K562 (cell line): ENCODE data around the gene DNER. TPM values are rescaled to one million over a fixed set of nuclear protein-coding genes. Genes with fewer than 3 reads are reported as not detected.

Experiments
- ATAC-seq: fragments of 200-7000 bp; cut with Tn5 transposase; 3 replicates; pipeline ENCODE4 v1.9.1; 2020; ENCODE audit warnings: moderate library complexity
- BruUV-seq: library from RNA; stranded (reverse); fragments of 400-500 nt; replicated peaks from 2 replicates; lab custom pipeline; 2021; lab: Mats Ljungman, UMichigan
- CTCF ChIA-PET: fragments of 300-600 bp; formaldehyde crosslinking; extraction: SDS; loops from one replicate; lab custom pipeline; 2021; ENCODE audit warnings: low intra/inter-chr PET ratio; lab: Yijun Ruan, JAX
- POLR2A ChIA-PET: fragments of 300-600, 350-650 bp; sonication (Branson Sonifier 250); formaldehyde crosslinking; extraction: SDS; loops from one replicate; lab custom pipeline; 2021; ENCODE audit warnings: antibody characterized with exemption, inconsistent platforms; lab: Yijun Ruan, JAX
- DNase-seq, 4 experiments: peaks; one replicate each; pipeline versions ENCODE4 v3.0.0 to v3.0.0-alpha.2; 2011 to 2018; ENCODE audit warnings: low spot score in 3 of 4, mixed read lengths in 3 of 4; ENCODE audit errors: extremely low read depth in 1 of 4
- FAIRE-seq: peaks from 2 replicates; lab custom pipeline; 2011; peaks lifted over from hg19 to GRCh38; lab: Jason Lieb, UNC
- H2AFZ ChIP-seq: 2 replicates; pipeline ENCODE4 v1.6.0; 2011; ENCODE audit warnings: low read depth, low read length, control low read depth, inconsistent platforms
- H3K27ac ChIP-seq: fragments of 200-600 bp; 3 replicates; pipeline ENCODE4 v1.8.0; 2011; ENCODE audit warnings: low read depth, mild to moderate bottlenecking, control low read depth, inconsistent platforms, low read length, moderate library complexity, mixed read lengths; ENCODE audit errors: extremely low read depth
- H3K27me3 ChIP-seq, 2 experiments: fragments of 300-600 bp in 1 of 2; 2 replicates in 1 of 2; 3 replicates in 1 of 2; pipeline versions ENCODE4 v1.6.0 to v1.8.0; 2011; ENCODE audit warnings: inconsistent platforms in 2 of 2, low read length in 2 of 2, mild to moderate bottlenecking in 1 of 2, mixed read lengths in 1 of 2, moderate library complexity in 1 of 2; ENCODE audit not compliant: control insufficient read depth in 2 of 2, insufficient read depth in 2 of 2
- H3K36me3 ChIP-seq: fragments of 300-600 bp; 3 replicates; pipeline ENCODE4 v1.8.0; 2011; ENCODE audit warnings: mild to moderate bottlenecking, low read length, inconsistent platforms; ENCODE audit not compliant: control insufficient read depth, insufficient read depth
- H3K4me1 ChIP-seq, 2 experiments: fragments of 200-600 bp in 1 of 2; replicated peaks in 1 of 2; 2 replicates in 1 of 2; 3 replicates in 1 of 2; pipeline versions ENCODE4 v1.5.1 to v1.8.0; 2011; ENCODE audit warnings: inconsistent platforms in 2 of 2, low read length in 2 of 2, mild to moderate bottlenecking in 1 of 2, mixed read lengths in 1 of 2, moderate library complexity in 1 of 2; ENCODE audit not compliant: control insufficient read depth in 2 of 2, insufficient read depth in 2 of 2
- H3K4me2 ChIP-seq: 2 replicates; pipeline ENCODE4 v1.6.1; 2011; ENCODE audit warnings: low read length, control low read depth, inconsistent platforms, mixed read lengths; ENCODE audit not compliant: insufficient read depth
- H3K4me3 ChIP-seq: fragments of 200-600 bp; sonication (generic), shearing (Covaris generic); 2 replicates; pipeline ENCODE4 v1.5.1; 2016; ENCODE audit warnings: control low read depth, inconsistent platforms
- H3K79me2 ChIP-seq: fragments of 200-600 bp; 3 replicates; pipeline ENCODE4 v1.8.0; 2011; ENCODE audit warnings: low read length, inconsistent platforms; ENCODE audit not compliant: control insufficient read depth, insufficient read depth
- H3K9ac ChIP-seq, 2 experiments: 2 replicates each; pipeline versions ENCODE4 v1.6.0 to v1.6.1; 2011; ENCODE audit warnings: low read depth in 2 of 2, low read length in 2 of 2, control low read depth in 1 of 2, inconsistent platforms in 1 of 2, mild to moderate bottlenecking in 1 of 2, mixed read lengths in 1 of 2; ENCODE audit not compliant: insufficient read depth in 1 of 2
- H3K9me1 ChIP-seq: one replicate; pipeline ENCODE4 v1.6.0; 2011; ENCODE audit warnings: inconsistent platforms, mild to moderate bottlenecking, low read length, moderate library complexity; ENCODE audit not compliant: control insufficient read depth, insufficient read depth
- H3K9me3 ChIP-seq: replicated peaks from 2 replicates; pipeline ENCODE4 v1.5.1; 2011; ENCODE audit warnings: low read depth, low read length, inconsistent platforms; ENCODE audit not compliant: control insufficient read depth, insufficient read depth
- H4K20me1 ChIP-seq: replicated peaks from 2 replicates; pipeline ENCODE4 v1.6.1; 2011; ENCODE audit warnings: low read length, inconsistent platforms, mixed read lengths; ENCODE audit not compliant: control insufficient read depth, insufficient read depth
- FOXA3 ChIP-seq, 2 experiments: fragments of 450-650 bp in 1 of 2; sonication (generic) in 1 of 2; formaldehyde crosslinking; IDR thresholded peaks in 1 of 2; conservative IDR thresholded peaks in 1 of 2; 2 replicates each; pipeline versions ENCODE4 v1.4.0 to v1.8.0; 2020 to 2022; ENCODE audit warnings: mild to moderate bottlenecking in 2 of 2, missing genetic modification reagents in 1 of 2
- ILK ChIP-seq: fragments of 450-650 bp; IDR thresholded peaks from 2 replicates; pipeline ENCODE4 v1.6.1; 2016; ENCODE audit warnings: missing genetic modification characterization, low read depth, mild to moderate bottlenecking, missing compliant biosample characterization, moderate library complexity, borderline replicate concordance
- IRF2 ChIP-seq: sonication (generic); formaldehyde crosslinking; IDR thresholded peaks from 2 replicates; pipeline ENCODE4 v1.8.1; 2022; ENCODE audit warnings: mild to moderate bottlenecking, missing genetic modification reagents
- PTBP1 ChIP-seq: fragments of 200-400 bp; formaldehyde crosslinking; IDR thresholded peaks from 2 replicates; pipeline ENCODE4 v1.6.1; 2017; ENCODE audit warnings: low read depth, low read length
- PTTG1 ChIP-seq: fragments of 450-650 bp; IDR thresholded peaks from 2 replicates; pipeline ENCODE4 v1.6.1; 2016; ENCODE audit warnings: low read depth, mild to moderate bottlenecking, missing genetic modification characterization, missing compliant biosample characterization
- RAD51 ChIP-seq: fragments of 450-650 bp; IDR thresholded peaks from 2 replicates; pipeline ENCODE4 v1.7.1; 2016; ENCODE audit warnings: low read depth, mild to moderate bottlenecking, borderline replicate concordance
- SMAD4 ChIP-seq: fragments of 250-450 bp; sonication (Bioruptor Pico); conservative IDR thresholded peaks from 2 replicates; pipeline ENCODE4 v1.8.0; 2021; ENCODE audit warnings: inconsistent platforms, mild to moderate bottlenecking, moderate library complexity
- TCF7 ChIP-seq: sonication (generic); IDR thresholded peaks from 2 replicates; pipeline ENCODE4 v1.6.1; 2016; ENCODE audit warnings: antibody characterized with exemption, borderline replicate concordance
- TRIM28 ChIP-seq: fragments of 450-650 bp; IDR thresholded peaks from 2 replicates; pipeline ENCODE4 v1.6.1; 2017
- ZHX1 ChIP-seq: fragments of 150-350 bp; conservative IDR thresholded peaks from 2 replicates; pipeline ENCODE4 v1.6.1; 2014; ENCODE audit warnings: low read length
- ZMIZ1 ChIP-seq, 2 experiments: fragments of 150-350 bp in 1 of 2; IDR thresholded peaks; 2 replicates each; pipeline ENCODE4 v1.6.1; 2012 to 2016; ENCODE audit warnings: low read depth in 2 of 2, low read length in 2 of 2, mild to moderate bottlenecking in 1 of 2, moderate library complexity in 1 of 2
- WGBS: fragments of 100-300 bp; shearing (Covaris generic); methylation state at CpG from one replicate; pipeline ENCODE4 v1.1.6; 2016; ENCODE audit warnings: low coverage, mixed read lengths; ENCODE audit not compliant: insufficient coverage; ENCODE audit errors: missing lambda C conversion rate; 5-methylcytosine and 5-hydroxymethylcytosine counted together
- in situ Hi-C: fragments of 300-500 bp; cut with MboI; formaldehyde crosslinking; loops from 4 replicates; pipeline ENCODE4 v1.15.0; 2018; ENCODE audit warnings: inconsistent platforms, mixed read lengths
- intact Hi-C: fragments of 100-400 bp; cut with micrococcal nuclease; formaldehyde crosslinking; loops from 2 replicates; pipeline ENCODE4 v1.14.2; 2022
- polyA plus RNA-seq, 8 experiments: library from polyadenylated mRNA; depleted of rRNA in 4 of 8; stranded (reverse) in 5 of 8; unstranded in 3 of 8; fragments of >200 nt; fragmentation: Nextera tagmentation in 2 of 8; fragmentation: Illumina TruSeq in 1 of 8; extraction: Ambion mirVana in 2 of 8; extraction: Trizol in 1 of 8; gene quantifications; 2 replicates each; pipeline versions ENCODE4 v1.2.1 to v1.2.3, GENCODE V29; 2011 to 2014; ENCODE audit warnings: inconsistent platforms in 1 of 8, missing spikeins in 1 of 8
- total RNA-seq, 7 experiments: library from RNA; depleted of rRNA in 6 of 7; stranded (reverse); fragments of >200 nt in 6 of 7; fragmentation: Illumina TruSeq in 2 of 7; extraction: Trizol in 2 of 7; gene quantifications; 2 replicates each; pipeline versions ENCODE4 v1.2.1 to v1.2.3, GENCODE V29; 2011 to 2021; ENCODE audit warnings: low replicate concordance in 1 of 7
- TF ChIP-seq, protein P1 (sequence below): fragments of 450-650 bp; IDR thresholded peaks from 2 replicates; pipeline ENCODE4 v1.6.1; 2014; ENCODE audit warnings: low read depth, mild to moderate bottlenecking, moderate library complexity, borderline replicate concordance

Gene DNER
- total and polyA plus RNA-seq, 9 of the 15 experiments (the other 6 are each of a cell fraction or from before 2014, with no cell fraction given): not detected

GRCh38 chr2:229752970-229753729 lies 38.8 kb upstream of the DNER start:
- Histone ChIP-seq H4K20me1 (no peaks in the 10 kb centered on the region), H3K4me2 (no peak overlapping the region; the same call in 1 of the 2 replicates), H3K9me3 (no peaks in the 10 kb centered on the region), H3K27me3 (no peaks in the 10 kb centered on the region), H3K4me3 (no peak overlapping the region), H3K4me1 (no peaks in the 10 kb centered on the region; a peak in 2 of 5 replicates), H3K27ac (no peak overlapping the region), H3K79me2 (no peaks in the 10 kb centered on the region), H3K9me1 (no peaks in the 10 kb centered on the region), H2AFZ (peak overlapping the region; percentile 47; the same call in 1 of the 2 replicates), H3K36me3 (no peaks in the 10 kb centered on the region), H3K9ac (no peak overlapping the region)
- FAIRE-seq (no peak), DNase-seq (no peak), ATAC-seq (0 out of 3 replicates have a peak, but pooled peaks have one; percentile 37)
- ChIA-PET POLR2A (interaction anchor here (1.2 kb wide), 1 partner anchor 42 kb away, joined by 3 read pairs; no protein-coding TSS in a partner anchor), CTCF (no interaction called here)
- WGBS: 15% methylated on average over 11 of the region's 11 CpGs
- in situ Hi-C loops: no loop called here
- BruUV-seq: no TSS peak
- intact Hi-C loops: no loop called here
- TF ChIP-seq, protein P1, sequence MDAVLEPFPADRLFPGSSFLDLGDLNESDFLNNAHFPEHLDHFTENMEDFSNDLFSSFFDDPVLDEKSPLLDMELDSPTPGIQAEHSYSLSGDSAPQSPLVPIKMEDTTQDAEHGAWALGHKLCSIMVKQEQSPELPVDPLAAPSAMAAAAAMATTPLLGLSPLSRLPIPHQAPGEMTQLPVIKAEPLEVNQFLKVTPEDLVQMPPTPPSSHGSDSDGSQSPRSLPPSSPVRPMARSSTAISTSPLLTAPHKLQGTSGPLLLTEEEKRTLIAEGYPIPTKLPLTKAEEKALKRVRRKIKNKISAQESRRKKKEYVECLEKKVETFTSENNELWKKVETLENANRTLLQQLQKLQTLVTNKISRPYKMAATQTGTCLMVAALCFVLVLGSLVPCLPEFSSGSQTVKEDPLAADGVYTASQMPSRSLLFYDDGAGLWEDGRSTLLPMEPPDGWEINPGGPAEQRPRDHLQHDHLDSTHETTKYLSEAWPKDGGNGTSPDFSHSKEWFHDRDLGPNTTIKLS: no peak
- TF ChIP-seq ZMIZ1 (IDR thresholded peaks at IDR 0.05; ENCODE audit: low read depth in 2 of 2, low read length in 2 of 2) (no peak), TCF7 (no peak), ILK (tag) (no peak), IRF2 (CRISPR knock-in tag) (no peak), PTBP1 (no peak), TRIM28 (no peak), PTTG1 (no peak), RAD51 (no peak), SMAD4 (CRISPR knock-in tag) (no peak), FOXA3 (CRISPR knock-in tag; conservative IDR thresholded peaks at IDR 0.05 in 1 of 2, IDR thresholded peaks at IDR 0.05 in 1 of 2) (no peak), ZHX1 (no peak)
